SU-DHL-6 (cell line): Measurements from ENCODE around the gene CHGA.

ENCODE experiments used
- EZH2phosphoT487 ChIP-seq: fragments of 200-600 bp; sonication (generic), shearing (Covaris generic); conservative IDR thresholded peaks from 2 replicates; pipeline ENCODE4 v1.6.1; 2018; ENCODE audit warnings: mild to moderate bottlenecking, antibody characterized with exemption, low read length, moderate library complexity, mixed read lengths
- TF ChIP-seq, protein P1 (sequence below): fragments of 200-600 bp; sonication (generic); IDR thresholded peaks from one replicate; pipeline ENCODE4 v1.5.1; 2017; ENCODE audit warnings: antibody characterized with exemption, mild to moderate bottlenecking, low read length, moderate library complexity; ENCODE audit not compliant: insufficient read depth, poor library complexity, severe bottlenecking

DNA sequence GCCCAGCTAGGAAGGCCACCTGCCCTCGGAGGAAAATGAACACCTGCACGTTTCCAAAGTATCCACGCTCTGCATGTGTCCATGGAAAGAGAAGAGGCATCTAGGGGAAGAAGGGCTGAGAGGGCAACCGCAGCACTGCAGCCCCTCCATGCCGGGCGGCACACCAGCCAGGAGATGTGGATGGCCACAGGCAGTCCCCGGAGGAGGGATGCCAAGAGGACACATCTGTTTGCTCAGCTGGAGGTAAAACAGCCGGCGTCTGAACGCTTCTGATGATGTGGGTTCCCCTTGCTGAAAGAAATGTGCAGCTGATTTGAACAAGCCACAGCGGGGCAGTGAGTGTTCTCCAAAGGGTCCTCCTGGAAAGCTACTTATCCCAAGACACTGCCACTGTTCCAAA lies 34.0 kb downstream of the CHGA start:
- TF ChIP-seq, protein P1, sequence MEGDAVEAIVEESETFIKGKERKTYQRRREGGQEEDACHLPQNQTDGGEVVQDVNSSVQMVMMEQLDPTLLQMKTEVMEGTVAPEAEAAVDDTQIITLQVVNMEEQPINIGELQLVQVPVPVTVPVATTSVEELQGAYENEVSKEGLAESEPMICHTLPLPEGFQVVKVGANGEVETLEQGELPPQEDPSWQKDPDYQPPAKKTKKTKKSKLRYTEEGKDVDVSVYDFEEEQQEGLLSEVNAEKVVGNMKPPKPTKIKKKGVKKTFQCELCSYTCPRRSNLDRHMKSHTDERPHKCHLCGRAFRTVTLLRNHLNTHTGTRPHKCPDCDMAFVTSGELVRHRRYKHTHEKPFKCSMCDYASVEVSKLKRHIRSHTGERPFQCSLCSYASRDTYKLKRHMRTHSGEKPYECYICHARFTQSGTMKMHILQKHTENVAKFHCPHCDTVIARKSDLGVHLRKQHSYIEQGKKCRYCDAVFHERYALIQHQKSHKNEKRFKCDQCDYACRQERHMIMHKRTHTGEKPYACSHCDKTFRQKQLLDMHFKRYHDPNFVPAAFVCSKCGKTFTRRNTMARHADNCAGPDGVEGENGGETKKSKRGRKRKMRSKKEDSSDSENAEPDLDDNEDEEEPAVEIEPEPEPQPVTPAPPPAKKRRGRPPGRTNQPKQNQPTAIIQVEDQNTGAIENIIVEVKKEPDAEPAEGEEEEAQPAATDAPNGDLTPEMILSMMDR, result no peak
- no peak for TF ChIP-seq EZH2phosphoT487
